ENCODE results near the gene ALDH18A1.

DNA sequence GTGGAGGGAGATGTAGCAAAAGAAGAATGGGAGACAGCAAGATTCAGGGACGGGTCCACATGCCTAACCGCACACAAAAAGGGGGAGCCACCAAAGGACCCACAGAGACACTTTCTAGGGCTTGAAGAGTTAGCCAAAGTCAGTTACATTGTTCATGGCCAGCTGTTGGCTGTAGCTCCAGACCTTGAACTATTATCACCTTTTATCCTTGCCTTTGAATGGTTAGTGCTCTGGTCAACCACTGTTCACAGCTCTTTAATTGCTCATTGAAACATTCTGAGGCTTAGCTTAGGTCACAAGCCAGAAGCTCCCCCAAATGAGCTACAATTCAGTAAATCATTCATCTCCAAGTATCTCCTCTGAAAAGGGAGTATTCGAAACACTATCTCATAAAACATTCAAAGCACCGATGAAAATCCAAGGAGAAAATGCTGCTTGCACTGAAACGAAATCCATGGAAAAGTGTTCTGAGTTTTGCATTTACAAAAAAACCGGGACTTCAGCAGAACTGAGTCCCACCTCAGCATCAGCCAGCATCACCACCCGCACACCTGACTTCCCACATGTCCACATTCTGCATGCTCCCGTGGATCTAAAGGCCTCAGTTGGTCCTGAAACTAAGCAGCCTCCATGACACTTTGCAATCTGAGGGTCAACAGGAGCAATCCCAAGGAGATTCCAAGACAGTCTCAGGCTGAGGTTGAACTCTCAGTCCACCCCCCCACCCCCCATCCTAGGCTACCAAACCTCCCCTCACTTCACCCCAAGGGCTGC lies 99.3 kb downstream of the ALDH18A1 start:
- TF ChIP-seq, protein P1, sequence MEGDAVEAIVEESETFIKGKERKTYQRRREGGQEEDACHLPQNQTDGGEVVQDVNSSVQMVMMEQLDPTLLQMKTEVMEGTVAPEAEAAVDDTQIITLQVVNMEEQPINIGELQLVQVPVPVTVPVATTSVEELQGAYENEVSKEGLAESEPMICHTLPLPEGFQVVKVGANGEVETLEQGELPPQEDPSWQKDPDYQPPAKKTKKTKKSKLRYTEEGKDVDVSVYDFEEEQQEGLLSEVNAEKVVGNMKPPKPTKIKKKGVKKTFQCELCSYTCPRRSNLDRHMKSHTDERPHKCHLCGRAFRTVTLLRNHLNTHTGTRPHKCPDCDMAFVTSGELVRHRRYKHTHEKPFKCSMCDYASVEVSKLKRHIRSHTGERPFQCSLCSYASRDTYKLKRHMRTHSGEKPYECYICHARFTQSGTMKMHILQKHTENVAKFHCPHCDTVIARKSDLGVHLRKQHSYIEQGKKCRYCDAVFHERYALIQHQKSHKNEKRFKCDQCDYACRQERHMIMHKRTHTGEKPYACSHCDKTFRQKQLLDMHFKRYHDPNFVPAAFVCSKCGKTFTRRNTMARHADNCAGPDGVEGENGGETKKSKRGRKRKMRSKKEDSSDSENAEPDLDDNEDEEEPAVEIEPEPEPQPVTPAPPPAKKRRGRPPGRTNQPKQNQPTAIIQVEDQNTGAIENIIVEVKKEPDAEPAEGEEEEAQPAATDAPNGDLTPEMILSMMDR (optimal IDR thresholded peaks at IDR 0.05 in 1 of 3, IDR thresholded peaks at IDR 0.05 in 1 of 3, conservative IDR thresholded peaks at IDR 0.05 in 1 of 3; ENCODE audit: extremely low read depth in 1 of 3, insufficient read depth in 2 of 3, low read length in 3 of 3): no peak
- TF ChIP-seq EZH2 (IDR thresholded peaks at IDR 0.05; ENCODE audit: low read length): no peak
